GM23338 (cell line): Measurements from ENCODE around the gene GRP. TPM values are rescaled to one million over a fixed set of nuclear protein-coding genes. Genes with fewer than 3 reads are reported as not detected.
A peak's percentile ranks its signal among the peaks of the same experiment; 100 is the strongest.

Source experiments
- ATAC-seq: fragments of 200-7000 bp; cut with Tn5 transposase; 3 replicates; pipeline ENCODE4 v1.9.1; 2020
- DNase-seq: peaks from one replicate; pipeline ENCODE4 v3.0.0-alpha.2; 2015; ENCODE audit warnings: low spot score
- H2AFZ ChIP-seq: fragments of 200-600 bp; sonication (generic); 2 replicates; pipeline ENCODE4 v1.8.0; 2016; ENCODE audit warnings: antibody characterized with exemption, mild to moderate bottlenecking, moderate library complexity
- H3F3A ChIP-seq: fragments of 200-600 bp; sonication (generic); replicated peaks from 2 replicates; pipeline ENCODE4 v1.8.0; 2017; ENCODE audit warnings: antibody characterized with exemption, mixed run types, low read depth
- H3K27ac ChIP-seq: fragments of 200-600 bp; sonication (generic); 2 replicates; pipeline ENCODE4 v1.6.1; 2016; ENCODE audit warnings: low read depth
- H3K27me3 ChIP-seq: fragments of 200-600 bp; sonication (generic); 2 replicates; pipeline ENCODE4 v1.8.0; 2016; ENCODE audit warnings: mild to moderate bottlenecking, mixed run types, moderate library complexity; ENCODE audit not compliant: insufficient read depth
- H3K36me3 ChIP-seq: fragments of 200-600 bp; sonication (generic); 2 replicates; pipeline ENCODE4 v1.8.0; 2016; ENCODE audit warnings: mild to moderate bottlenecking; ENCODE audit not compliant: insufficient read depth
- H3K4me1 ChIP-seq: fragments of 200-600 bp; sonication (generic); 2 replicates; pipeline ENCODE4 v1.8.0; 2016; ENCODE audit warnings: mild to moderate bottlenecking, moderate library complexity; ENCODE audit not compliant: insufficient read depth
- H3K4me2 ChIP-seq: fragments of 200-600 bp; sonication (generic); 2 replicates; pipeline ENCODE4 v1.7.1; 2017; ENCODE audit warnings: mixed run types
- H3K4me3 ChIP-seq: fragments of 200-600 bp; sonication (generic); 2 replicates; pipeline ENCODE4 v1.6.1; 2016; ENCODE audit warnings: mixed run types
- H3K79me2 ChIP-seq: fragments of 200-600 bp; sonication (generic); replicated peaks from 2 replicates; pipeline ENCODE4 v1.8.0; 2017; ENCODE audit warnings: mild to moderate bottlenecking; ENCODE audit not compliant: insufficient read depth
- H3K9me2 ChIP-seq: fragments of 200-600 bp; sonication (generic); 2 replicates; pipeline ENCODE4 v1.8.0; 2017; ENCODE audit not compliant: insufficient read depth
- H4K20me1 ChIP-seq: fragments of 200-600 bp; sonication (generic); replicated peaks from 2 replicates; pipeline ENCODE4 v1.8.0; 2017; ENCODE audit warnings: mild to moderate bottlenecking; ENCODE audit not compliant: insufficient read depth
- H3K27ac Mint-ChIP-seq: 2 replicates; pipeline ENCODE4 v1.8.0; 2020; ENCODE audit warnings: inconsistent platforms, mild to moderate bottlenecking, moderate library complexity, mixed read lengths
- H3K27me3 Mint-ChIP-seq: 3 replicates; pipeline ENCODE4 v1.8.0; 2022; ENCODE audit warnings: low read depth, mild to moderate bottlenecking, moderate library complexity, mixed read lengths, inconsistent platforms; ENCODE audit not compliant: insufficient read depth, poor library complexity
- H3K36me3 Mint-ChIP-seq: 3 replicates; pipeline ENCODE4 v1.8.0; 2021; ENCODE audit warnings: low read depth, mild to moderate bottlenecking, inconsistent platforms, moderate library complexity, mixed read lengths
- H3K4me1 Mint-ChIP-seq: 3 replicates; pipeline ENCODE4 v1.8.0; 2020; ENCODE audit warnings: mild to moderate bottlenecking, inconsistent platforms, mixed read lengths
- H3K4me3 Mint-ChIP-seq: 3 replicates; pipeline ENCODE4 v1.8.0; 2021; ENCODE audit warnings: moderate library complexity, mild to moderate bottlenecking, inconsistent platforms, mixed read lengths
- H3K9me3 Mint-ChIP-seq: 3 replicates; pipeline ENCODE4 v1.8.0; 2020; ENCODE audit warnings: moderate library complexity, mild to moderate bottlenecking, inconsistent platforms, mixed read lengths
- EZH2 ChIP-seq: fragments of 200-600 bp; sonication (generic); IDR thresholded peaks from one replicate; pipeline ENCODE4 v1.8.0; 2017; ENCODE audit warnings: antibody characterized with exemption, mild to moderate bottlenecking, low read depth; ENCODE audit not compliant: unreplicated experiment
- JUNB ChIP-seq: IDR thresholded peaks from one replicate; pipeline ENCODE4 v1.6.1; 2016; ENCODE audit warnings: antibody characterized with exemption; ENCODE audit not compliant: unreplicated experiment
- NANOG ChIP-seq: IDR thresholded peaks from 2 replicates; pipeline ENCODE4 v1.6.1; 2016; ENCODE audit warnings: antibody characterized with exemption, borderline replicate concordance
- polyA plus RNA-seq: library from polyadenylated mRNA; unstranded; fragments of >200 nt; fragmentation: Nextera tagmentation; extraction: Ambion mirVana; gene quantifications from 2 replicates; pipeline ENCODE4 v1.2.1, GENCODE V29; 2016
- total RNA-seq: library from RNA; depleted of rRNA; stranded (reverse); fragments of >200 nt; shearing (Covaris generic); gene quantifications from 2 replicates; pipeline ENCODE4 v1.2.3, GENCODE V29; 2014
- TF ChIP-seq, protein P1 (sequence below): fragments of 250-450 bp; sonication (Bioruptor Pico); IDR thresholded peaks from 2 replicates; pipeline ENCODE4 v1.5.0; 2020; ENCODE audit warnings: mild to moderate bottlenecking, moderate library complexity

The GRP gene
- total and polyA plus RNA-seq, 2 experiments from 2014 or later: not detected

GRCh38 chr18:59272891-59273758 is 53.2 kb downstream of the GRP start, which contains the start of gene RAX (continued):
- TF ChIP-seq, protein P1, sequence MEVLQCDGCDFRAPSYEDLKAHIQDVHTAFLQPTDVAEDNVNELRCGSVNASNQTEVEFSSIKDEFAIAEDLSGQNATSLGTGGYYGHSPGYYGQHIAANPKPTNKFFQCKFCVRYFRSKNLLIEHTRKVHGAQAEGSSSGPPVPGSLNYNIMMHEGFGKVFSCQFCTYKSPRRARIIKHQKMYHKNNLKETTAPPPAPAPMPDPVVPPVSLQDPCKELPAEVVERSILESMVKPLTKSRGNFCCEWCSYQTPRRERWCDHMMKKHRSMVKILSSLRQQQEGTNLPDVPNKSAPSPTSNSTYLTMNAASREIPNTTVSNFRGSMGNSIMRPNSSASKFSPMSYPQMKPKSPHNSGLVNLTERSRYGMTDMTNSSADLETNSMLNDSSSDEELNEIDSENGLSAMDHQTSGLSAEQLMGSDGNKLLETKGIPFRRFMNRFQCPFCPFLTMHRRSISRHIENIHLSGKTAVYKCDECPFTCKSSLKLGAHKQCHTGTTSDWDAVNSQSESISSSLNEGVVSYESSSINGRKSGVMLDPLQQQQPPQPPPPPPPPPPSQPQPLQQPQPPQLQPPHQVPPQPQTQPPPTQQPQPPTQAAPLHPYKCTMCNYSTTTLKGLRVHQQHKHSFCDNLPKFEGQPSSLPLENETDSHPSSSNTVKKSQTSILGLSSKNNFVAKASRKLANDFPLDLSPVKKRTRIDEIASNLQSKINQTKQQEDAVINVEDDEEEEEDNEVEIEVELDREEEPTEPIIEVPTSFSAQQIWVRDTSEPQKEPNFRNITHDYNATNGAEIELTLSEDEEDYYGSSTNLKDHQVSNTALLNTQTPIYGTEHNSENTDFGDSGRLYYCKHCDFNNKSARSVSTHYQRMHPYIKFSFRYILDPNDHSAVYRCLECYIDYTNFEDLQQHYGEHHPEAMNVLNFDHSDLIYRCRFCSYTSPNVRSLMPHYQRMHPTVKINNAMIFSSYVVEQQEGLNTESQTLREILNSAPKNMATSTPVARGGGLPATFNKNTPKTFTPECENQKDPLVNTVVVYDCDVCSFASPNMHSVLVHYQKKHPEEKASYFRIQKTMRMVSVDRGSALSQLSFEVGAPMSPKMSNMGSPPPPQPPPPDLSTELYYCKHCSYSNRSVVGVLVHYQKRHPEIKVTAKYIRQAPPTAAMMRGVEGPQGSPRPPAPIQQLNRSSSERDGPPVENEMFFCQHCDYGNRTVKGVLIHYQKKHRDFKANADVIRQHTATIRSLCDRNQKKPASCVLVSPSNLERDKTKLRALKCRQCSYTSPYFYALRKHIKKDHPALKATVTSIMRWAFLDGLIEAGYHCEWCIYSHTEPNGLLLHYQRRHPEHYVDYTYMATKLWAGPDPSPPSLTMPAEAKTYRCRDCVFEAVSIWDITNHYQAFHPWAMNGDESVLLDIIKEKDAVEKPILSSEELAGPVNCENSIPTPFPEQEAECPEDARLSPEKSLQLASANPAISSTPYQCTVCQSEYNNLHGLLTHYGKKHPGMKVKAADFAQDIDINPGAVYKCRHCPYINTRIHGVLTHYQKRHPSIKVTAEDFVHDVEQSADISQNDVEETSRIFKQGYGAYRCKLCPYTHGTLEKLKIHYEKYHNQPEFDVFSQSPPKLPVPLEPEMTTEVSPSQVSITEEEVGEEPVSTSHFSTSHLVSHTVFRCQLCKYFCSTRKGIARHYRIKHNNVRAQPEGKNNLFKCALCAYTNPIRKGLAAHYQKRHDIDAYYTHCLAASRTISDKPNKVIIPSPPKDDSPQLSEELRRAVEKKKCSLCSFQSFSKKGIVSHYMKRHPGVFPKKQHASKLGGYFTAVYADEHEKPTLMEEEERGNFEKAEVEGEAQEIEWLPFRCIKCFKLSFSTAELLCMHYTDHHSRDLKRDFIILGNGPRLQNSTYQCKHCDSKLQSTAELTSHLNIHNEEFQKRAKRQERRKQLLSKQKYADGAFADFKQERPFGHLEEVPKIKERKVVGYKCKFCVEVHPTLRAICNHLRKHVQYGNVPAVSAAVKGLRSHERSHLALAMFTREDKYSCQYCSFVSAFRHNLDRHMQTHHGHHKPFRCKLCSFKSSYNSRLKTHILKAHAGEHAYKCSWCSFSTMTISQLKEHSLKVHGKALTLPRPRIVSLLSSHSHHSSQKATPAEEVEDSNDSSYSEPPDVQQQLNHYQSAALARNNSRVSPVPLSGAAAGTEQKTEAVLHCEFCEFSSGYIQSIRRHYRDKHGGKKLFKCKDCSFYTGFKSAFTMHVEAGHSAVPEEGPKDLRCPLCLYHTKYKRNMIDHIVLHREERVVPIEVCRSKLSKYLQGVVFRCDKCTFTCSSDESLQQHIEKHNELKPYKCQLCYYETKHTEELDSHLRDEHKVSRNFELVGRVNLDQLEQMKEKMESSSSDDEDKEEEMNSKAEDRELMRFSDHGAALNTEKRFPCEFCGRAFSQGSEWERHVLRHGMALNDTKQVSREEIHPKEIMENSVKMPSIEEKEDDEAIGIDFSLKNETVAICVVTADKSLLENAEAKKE (CRISPR knock-in tag): no peak
- TF ChIP-seq JUNB: no peak

GRCh38 chr18:59273759-59274532 is 54.0 kb downstream of the GRP start:
- H3K4me1 Mint-ChIP-seq: peaks cover 41% of the 10 kb centered on the region
- peak; percentile 61 for TF ChIP-seq EZH2
- TF ChIP-seq NANOG: no peak
- Histone ChIP-seq H4K20me1 (peaks cover 25% of the 10 kb centered on the region; the same call in 1 of the 2 replicates), H3K27me3 (peaks cover 99% of the 10 kb centered on the region), H2AFZ (peak overlapping the region; percentile 99), H3F3A (peaks cover 22% of the 10 kb centered on the region), H3K79me2 (no peaks in the 10 kb centered on the region), H3K4me3 (peak overlapping the region; percentile 88), H3K4me2 (peak overlapping the region; percentile 98), H3K27ac (no peak overlapping the region), H3K36me3 (no peaks in the 10 kb centered on the region), H3K9me2 (no peaks in the 10 kb centered on the region), H3K4me1 (peaks cover 53% of the 10 kb centered on the region)
- peak; percentile 7 for ATAC-seq
- peak; percentile 75 for DNase-seq
- no peak overlapping the region for H3K27ac Mint-ChIP-seq
- H3K4me3 Mint-ChIP-seq: peak overlapping the region; percentile 84
- peaks cover 3% of the 10 kb centered on the region; the same call in 1 of the 3 replicates for H3K9me3 Mint-ChIP-seq
- H3K36me3 Mint-ChIP-seq: no peaks in the 10 kb centered on the region
- peaks cover 76% of the 10 kb centered on the region for H3K27me3 Mint-ChIP-seq
